Activated T-cell treated with anti-CD3 and anti-CD28 coated beads for 1 hour (primary cell): ENCODE measurements around the gene MYLK2.
"Not testable (repeated sequence)": the region's sequence is repeated elsewhere in the genome, so short reads cannot be mapped to it uniquely, and the experiment has no call there.

Source experiments
- DNase-seq: peaks from one replicate; pipeline ENCODE4 v3.0.0-alpha.2; 2020; ENCODE audit warnings: low read depth

Gene MYLK2

GRCh38 chr20:31815408-31816188 is 3.6 kb upstream of the MYLK2 start:
- no peak for DNase-seq

- DNase-seq, result no peak
Observed at GRCh38 chr20:31816221-31816620, 2.9 kb upstream of the MYLK2 start.

- DNase-seq, result no peak
Observed at GRCh38 chr20:31817461-31817860, 1.7 kb upstream of the MYLK2 start.

- no peak for DNase-seq
Observed at GRCh38 chr20:31818376-31818908, 714 bp upstream of the MYLK2 start.

- no peak for DNase-seq
Observed at GRCh38 chr20:31820228-31820627, 1.1 kb downstream of the MYLK2 start.

GRCh38 chr20:31821427-31821826 is 2.3 kb downstream of the MYLK2 start:
- no peak for DNase-seq

- peak; percentile 84 for DNase-seq
Observed at GRCh38 chr20:31822421-31823330, 3.5 kb downstream of the MYLK2 start.

- DNase-seq, result no peak
Observed at GRCh38 chr20:31823360-31824124, 4.4 kb downstream of the MYLK2 start.

- DNase-seq, result no peak
Observed at GRCh38 chr20:31824125-31824485, 4.9 kb downstream of the MYLK2 start.

GRCh38 chr20:31824554-31825313 is 5.6 kb downstream of the MYLK2 start:
- no peak for DNase-seq

GRCh38 chr20:31826074-31826473 is 6.9 kb downstream of the MYLK2 start:
- no peak for DNase-seq

GRCh38 chr20:31827059-31827458 is 7.9 kb downstream of the MYLK2 start:
- DNase-seq, result no peak

- DNase-seq, result not testable (repeated sequence)
Observed at GRCh38 chr20:31828016-31828415, 8.9 kb downstream of the MYLK2 start.

GRCh38 chr20:31829731-31830130 is 10.6 kb downstream of the MYLK2 start:
- DNase-seq, result no peak

- DNase-seq, result no peak
Observed at GRCh38 chr20:31830406-31830981, 11.3 kb downstream of the MYLK2 start.

- DNase-seq, result no peak
Observed at GRCh38 chr20:31831211-31831610, 12.1 kb downstream of the MYLK2 start.

GRCh38 chr20:31831771-31832306 is 12.7 kb downstream of the MYLK2 start:
- DNase-seq, result no peak

- peak; percentile 38 for DNase-seq
Observed at GRCh38 chr20:31833130-31833930, 14.2 kb downstream of the MYLK2 start.

- DNase-seq, result no peak
Observed at GRCh38 chr20:31833931-31834521, 14.9 kb downstream of the MYLK2 start.
